GM19328 (cell line): ENCODE results near the gene COL20A1.
"Not testable (repeated sequence)": the region's sequence is repeated elsewhere in the genome, so short reads cannot be mapped to it uniquely, and the experiment has no call there.

ENCODE experiments used
- ATAC-seq: cut with Tn5 transposase; IDR thresholded peaks from one replicate; pipeline ENCODE4 v1.9.1; 2021; ENCODE audit warnings: mild to moderate bottlenecking, moderate library complexity; ENCODE audit not compliant: unreplicated experiment

Gene COL20A1

DNA sequence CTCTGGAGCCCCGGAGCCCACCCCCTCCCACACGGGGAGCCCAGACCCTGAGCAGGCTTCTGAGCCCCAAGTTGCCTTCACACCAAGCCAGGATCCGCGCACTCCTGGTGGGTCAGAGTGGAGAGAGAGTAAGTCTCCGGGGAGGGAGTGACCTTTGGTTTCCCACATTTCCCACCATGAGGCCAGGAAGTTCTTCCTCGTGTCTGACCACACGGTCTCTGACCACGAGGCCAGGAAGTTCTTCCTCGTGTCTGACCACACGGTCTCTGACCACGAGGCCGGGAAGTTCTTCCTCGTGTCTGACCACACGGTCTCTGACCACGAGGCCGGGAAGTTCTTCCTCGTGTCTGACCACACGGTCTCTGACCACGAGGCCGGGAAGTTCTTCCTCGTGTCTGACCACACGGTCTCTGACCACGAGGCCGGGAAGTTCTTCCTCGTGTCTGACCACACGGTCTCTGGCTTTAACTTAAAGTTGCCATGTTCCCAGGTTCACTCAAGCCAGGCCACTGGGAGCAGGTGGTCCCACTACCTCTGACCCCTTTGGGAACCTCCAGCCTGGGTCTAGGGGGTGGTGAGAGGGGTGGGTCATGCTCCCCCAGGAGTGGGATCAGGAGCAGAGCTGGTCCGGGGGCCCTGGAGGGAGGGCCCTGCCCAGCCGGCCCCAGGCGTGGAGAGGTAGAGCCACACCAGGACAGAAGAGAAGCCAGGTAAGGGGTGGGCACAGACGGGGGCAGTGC, 13.1 kb downstream of the COL20A1 start:
- not testable (repeated sequence) for ATAC-seq

DNA sequence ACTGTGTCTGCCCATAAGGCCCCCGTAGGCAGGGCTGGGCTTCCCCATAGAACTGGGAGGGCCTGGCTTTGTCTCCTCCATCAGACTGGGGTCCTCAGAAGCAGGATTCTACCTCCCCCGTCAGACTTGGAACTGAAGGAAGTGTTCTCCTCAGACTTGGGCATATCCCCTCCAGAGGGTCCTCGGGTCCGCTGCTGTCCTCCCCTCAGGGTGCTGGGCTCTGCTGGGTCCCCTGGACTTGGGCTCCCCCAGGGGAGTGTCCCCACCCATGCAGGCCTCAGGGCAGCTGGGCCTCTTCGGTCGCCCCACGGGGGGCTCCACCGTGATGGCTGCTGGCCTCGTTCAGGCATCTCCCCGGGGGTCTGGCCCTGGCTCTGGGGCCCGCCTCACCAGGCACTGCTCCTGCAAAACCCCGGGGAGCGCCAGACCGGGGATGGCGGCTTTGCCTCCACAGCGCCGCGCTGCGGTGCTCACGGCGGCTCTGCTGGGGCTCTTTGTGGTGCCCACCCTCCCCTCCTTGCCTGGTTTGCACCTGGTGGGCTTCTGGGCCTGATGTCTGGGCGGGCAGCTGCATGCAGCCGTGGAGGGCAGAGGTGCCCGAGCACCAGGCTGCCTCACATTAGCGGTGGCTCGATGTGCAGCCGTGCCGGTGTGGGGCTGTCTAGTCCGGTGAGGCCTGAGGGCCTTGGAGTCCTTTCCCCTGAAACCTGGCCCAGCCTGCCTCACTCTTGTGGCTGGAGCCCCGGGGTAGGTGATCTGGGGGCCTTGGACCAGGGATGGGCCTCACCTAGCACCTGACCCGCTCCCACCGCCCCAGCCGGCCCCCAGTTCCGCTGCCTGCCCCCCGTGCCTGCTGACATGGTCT, 13.9 kb downstream of the COL20A1 start:
- ATAC-seq, result no peak

DNA sequence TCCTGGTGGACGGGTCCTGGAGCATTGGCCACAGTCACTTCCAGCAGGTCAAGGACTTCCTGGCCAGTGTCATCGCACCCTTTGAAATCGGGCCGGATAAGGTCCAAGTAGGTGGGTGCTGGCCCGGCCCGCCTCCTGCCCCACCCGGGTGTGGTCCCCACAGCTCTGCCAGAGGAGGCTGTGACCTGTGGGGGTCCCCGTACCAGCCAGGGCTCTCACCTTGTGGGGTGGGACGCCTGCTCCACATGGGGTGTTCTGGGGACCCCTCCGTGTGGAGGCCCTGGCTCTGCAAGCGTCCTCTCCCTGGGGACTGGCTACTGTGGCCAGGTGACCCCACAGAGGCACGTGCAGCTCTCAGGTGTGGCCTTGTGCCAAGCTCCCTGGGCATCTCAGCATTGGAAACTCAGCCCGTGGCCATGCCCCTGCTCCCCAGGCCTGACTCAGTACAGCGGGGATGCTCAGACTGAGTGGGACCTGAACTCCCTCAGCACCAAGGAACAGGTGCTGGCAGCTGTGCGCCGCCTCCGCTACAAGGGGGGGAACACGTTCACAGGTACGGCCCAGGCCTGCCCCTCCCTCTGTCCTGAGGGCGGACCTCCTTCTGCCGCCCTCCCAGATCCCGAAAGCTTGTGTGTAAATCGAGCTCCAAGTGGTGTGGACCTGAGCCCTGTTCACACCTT, 14.7 kb downstream of the COL20A1 start:
- no peak for ATAC-seq

DNA sequence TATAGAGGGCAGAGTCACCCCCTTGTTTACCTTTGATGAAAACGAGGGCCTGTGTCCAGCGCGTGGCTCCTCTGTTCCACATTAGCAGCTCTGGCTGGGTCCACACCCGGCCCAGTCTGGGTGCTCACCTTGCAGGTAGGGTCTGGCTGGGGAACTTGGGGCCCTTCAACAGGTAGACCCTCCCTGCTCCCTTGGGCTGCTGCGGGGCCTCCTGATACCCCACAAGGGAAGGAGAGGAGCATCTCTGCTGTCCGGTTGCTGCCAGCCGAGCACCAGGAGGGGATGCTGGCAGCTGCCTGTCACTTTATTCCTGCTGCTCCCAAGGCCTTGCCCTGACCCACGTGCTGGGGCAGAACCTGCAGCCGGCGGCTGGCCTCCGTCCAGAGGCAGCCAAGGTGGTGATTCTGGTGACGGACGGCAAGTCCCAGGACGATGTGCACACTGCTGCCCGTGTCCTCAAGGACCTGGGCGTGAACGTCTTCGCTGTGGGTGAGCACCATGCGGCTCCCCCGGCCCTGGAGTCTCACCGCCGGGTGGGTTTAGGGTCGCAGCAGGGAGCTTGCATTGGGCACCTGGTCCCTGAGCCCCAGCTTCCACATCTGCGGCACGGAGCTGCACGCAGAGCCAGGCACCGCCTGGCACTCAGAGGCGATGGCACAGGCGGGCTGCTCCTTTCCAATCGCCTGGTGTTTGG, 15.4 kb downstream of the COL20A1 start:
- no peak for ATAC-seq

DNA sequence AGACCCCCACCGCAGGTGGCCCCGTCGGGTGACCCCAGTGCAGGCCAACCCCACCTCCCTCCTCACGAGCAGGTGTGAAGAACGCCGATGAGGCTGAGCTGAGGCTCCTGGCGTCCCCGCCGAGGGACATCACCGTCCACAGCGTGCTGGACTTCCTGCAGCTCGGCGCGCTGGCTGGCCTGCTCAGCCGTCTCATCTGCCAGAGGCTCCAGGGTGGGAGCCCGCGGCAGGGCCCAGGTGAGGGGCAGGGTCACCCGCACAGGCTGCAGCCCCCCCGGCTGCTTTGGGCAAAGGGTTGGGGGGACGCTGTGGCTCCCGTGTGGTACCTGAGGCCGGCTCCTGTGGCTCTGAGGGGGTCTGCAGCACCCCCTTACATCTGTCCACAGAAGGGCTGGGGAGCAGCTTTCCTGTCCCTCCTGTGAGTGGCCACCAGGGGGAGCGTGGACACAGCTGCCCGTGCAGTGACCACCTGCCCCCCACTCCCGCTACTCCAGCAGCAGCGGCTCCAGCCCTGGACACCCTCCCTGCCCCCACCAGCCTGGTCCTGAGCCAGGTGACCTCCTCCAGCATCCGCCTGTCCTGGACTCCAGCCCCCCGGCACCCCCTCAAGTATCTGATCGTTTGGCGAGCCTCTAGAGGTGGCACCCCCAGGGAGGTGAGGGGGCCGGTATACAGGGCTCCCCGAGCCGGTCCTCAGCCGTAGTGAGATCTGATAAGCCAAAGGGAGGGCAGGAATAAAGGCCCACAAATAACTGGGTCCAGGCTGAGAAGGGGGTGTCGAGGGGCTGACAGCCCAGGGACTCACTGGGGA, 16.5 kb downstream of the COL20A1 start:
- no peak for ATAC-seq

DNA sequence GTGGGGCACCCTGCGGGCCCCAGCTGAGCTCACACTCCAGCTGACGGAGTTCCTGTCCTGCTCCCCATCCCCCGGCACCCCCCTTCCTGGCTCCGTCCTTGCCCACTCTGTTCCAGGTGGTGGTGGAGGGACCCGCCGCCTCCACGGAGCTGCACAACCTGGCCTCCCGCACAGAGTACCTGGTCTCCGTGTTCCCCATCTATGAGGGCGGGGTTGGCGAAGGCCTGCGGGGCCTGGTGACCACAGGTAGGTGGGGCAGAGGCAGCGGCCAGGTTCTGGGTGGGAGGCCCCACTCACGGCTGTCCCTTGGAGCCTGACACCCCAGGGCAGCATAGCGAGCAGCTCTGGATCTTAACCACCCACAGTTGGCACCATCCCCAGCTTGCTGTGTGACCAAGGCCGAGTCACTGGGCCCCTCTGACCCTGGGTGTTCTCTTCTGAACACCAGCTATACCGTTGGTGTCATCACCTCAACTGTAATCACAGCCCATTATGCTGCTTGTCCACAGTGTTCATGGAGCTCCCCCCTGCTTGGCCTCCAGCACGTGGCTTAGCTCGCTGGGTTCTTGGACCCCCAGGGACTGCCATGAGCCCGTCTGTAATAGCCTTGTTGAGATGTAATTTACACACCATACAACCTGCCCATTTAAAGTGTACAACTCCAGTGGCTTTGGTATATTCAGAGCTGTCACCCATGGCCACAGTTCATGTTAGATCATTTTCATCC, 17.4 kb downstream of the COL20A1 start:
- ATAC-seq, result no peak

DNA sequence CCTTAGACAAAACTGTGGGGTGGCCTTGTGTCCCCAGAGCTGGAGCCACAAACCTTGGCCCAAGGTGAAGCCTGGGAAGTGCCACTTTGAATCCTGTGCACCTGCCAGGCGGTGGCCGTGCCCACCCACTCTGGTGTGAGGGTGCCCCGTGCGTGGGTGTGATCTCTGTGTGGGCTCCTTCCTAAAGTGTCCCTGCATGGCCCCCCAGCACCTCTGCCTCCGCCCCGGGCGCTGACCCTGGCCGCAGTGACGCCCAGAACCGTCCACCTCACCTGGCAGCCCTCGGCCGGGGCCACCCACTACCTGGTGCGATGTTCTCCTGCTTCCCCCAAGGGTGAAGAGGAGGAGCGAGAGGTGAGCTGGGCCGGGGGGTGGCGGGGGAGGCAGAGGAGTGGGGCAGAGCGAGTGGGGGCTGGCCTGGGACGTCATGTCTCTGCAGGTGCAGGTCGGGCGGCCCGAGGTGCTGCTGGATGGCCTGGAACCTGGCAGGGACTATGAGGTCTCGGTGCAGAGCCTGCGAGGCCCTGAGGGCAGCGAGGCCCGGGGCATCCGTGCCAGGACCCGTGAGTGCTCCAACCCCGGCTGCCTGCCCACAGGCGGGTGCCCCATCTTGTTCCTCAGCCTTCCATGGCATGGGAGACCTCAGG, 18.3 kb downstream of the COL20A1 start:
- ATAC-seq, result no peak

DNA sequence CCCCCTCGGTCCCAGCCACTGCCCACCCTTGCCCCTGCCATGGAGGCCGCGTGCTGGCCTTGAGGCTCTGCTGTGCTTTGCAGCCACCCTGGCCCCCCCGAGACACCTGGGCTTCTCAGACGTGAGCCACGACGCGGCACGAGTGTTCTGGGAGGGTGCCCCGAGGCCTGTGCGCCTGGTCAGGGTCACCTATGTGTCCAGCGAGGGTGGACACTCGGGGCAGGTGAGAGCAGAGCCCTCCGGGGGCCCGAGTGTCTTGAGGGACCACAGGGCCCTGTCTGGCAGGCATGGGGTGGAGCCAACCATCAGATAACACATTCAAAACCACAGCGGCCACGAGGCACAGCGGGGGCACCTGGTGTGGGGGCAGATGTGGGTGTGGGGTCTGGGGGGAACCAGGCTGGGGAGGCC, 18.9 kb downstream of the COL20A1 start:
- ATAC-seq, result no peak

DNA sequence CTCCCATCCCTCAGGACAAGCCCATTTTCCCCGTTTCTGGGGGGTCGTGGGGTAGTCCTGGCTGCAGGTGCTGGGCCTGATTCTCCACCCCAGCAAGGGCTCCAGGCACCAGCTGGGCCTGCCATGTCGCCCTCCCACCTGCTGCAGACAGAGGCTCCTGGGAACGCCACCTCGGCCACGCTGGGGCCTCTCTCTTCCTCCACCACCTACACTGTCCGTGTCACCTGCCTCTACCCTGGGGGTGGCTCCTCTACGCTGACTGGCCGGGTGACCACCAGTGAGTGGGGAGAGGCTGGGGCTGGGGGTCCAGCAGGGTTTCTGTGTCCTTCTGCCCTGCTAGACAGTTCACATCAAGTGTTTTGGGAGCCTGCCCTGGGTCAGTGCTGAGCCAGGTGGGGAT, 19.3 kb downstream of the COL20A1 start:
- no peak for ATAC-seq

DNA sequence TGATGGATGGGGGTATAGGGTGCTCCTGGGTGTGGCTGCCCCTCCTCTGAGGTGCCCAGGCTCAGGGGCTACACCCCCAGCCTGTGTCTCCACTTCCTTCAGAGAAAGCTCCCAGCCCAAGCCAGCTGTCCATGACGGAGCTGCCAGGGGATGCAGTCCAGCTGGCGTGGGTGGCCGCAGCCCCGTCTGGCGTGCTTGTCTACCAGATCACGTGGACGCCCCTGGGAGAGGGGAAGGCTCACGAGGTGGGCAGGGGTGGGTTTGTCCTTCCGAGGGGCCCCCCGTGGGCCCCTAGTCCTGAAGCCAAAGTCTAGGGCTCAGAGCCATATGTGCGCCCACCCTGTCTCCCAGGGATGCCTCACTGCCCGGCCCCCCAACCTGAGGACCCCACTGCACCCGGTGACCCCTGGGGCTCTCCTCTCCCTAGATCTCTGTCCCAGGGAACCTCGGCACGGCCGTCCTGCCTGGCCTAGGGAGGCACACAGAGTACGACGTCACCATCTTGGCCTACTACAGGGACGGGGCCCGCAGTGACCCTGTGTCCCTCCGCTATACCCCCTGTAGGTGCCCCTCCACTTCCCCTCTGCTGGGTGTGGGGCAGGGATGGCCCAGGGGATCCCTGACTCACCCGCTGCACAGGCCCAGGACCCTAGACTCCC, 19.8 kb downstream of the COL20A1 start:
- ATAC-seq, result no peak

DNA sequence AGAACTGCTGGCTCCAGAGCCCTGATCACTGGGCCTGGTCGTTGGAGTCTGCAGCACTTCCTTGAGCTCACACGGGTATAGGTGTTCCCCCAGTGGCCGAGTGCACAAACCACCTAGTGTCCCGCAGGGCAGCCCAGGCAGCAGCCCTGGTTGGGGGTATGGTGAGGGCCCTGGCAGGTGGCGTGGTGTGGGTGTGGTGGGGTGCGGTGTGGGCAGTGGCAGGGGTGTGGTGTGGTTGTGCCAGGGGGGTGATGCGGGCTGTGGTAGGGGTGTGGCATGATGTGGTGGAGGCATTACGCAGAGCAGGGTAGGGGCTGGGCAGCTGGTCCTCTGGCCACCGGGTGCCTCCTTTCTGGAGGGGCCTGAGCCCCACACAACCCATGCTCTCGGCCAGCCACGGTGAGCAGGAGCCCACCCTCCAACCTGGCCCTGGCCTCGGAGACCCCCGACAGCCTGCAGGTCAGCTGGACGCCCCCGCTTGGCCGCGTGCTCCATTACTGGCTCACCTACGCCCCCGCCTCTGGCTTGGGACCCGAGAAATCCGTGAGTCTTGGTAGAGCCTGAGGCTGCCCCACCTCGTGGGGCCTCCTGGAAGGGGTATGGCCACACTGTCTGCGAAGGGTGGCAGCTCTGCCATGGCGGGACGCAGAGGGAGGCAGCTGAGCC, 20.5 kb downstream of the COL20A1 start:
- no peak for ATAC-seq

DNA sequence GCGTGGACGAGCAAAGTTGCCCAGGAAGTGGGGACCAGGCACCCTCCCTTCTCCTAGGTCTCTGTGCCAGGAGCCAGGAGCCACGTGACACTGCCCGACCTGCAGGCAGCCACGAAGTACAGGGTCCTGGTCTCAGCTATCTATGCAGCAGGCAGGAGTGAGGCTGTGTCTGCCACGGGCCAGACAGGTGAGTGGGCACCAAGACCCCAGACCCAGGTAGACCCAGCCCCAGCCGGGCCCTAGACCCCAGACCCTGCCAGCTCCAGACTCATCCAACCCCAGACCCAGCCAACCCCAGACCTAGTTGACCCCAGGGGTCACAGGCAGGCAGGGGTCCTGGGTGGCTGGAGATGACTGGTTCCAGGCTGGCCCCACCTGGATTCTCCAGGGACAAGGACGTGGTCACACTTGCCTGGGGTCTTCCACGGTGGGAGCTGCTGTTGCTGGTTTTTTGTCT, 21.1 kb downstream of the COL20A1 start:
- no peak for ATAC-seq

DNA sequence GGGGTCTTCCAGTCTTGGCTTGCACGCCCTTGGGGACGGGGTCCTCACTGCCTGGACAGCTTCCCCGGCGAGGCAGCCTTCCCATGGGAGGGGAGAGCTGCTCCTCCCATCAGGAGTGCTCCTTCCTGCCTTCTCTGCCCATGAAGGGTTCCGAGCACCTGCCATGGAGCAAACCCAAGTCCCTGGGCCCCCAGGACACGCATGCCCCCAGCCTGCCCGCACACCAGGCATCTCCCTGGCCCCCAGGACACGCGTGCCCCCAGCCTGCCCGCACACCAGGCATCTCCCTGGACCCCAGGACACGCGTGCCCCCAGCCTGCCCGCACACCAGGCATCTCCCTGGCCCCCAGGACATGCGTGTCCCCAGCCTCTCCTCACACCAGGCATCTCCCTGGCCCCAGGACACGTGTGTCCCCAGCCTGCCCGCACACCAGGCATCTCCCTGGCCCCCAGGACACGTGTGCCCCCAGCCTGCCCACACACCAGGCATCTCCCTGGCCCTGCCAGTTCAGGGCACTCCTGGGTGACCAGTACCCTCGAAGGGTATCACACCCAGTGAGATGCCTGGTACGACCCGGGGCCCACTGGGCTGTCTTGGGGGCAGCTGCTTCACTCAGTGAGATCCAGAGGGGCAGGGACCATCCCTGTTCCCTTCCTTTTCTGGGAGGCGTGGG, 21.7 kb downstream of the COL20A1 start:
- ATAC-seq, result no peak

DNA sequence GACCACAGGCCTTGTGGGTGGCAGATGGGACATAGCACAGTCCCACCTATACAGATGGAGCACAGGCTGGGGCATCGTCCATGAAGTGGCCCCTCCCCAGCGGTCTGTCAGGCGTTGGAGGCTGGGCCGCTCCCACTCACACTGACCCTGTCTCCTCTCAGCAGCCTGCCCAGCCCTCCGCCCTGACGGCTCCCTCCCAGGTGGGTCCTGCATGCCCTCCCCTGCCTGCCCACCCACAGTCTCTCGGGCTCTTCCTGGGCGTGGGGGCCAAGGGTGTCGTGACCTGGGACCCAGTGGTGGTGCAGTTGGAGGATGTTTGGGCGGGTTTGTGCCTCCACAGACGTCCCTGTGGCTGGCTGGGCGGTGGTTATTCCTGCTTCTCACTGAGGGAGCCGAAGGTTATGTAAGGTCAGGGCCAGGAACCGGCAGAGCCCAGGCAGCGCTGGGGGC, 22.3 kb downstream of the COL20A1 start:
- no peak for ATAC-seq

DNA sequence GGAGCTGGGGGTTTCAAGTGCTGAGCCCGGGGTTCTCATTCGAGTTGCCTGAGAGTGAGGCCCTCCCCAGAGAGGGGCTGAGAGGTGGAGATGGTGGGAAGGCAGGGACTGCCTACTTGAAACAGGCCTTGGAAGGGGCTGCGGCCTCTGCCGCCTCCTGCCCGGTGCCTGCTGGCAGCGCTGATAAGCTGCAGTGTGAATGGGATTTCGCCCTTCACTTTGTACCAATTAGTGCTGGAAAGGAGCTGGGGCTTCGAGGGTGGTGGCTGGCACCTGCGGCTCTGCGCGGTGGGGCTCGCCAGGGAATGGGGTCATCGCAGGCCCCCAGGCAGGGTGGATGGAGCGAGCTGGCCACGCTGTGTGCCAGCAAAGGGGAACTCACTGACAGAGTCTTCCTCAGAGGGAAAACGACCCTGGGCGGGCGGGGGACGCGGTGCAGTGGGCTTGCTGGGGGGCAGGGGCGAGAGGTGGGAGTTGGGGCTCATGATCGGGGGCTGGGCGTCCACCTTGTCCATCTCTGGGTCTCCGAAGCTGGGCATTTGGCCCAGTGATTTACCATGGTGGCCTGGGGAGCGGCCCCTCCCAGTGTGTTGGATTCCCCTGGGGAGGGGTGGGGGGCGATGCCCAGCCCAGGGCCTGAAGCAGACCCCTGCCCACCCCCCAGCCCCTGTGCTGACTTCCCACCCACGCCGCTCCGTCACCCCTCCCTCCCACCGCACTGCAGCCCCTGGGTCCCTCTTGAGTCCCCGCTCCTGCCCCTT, 22.9 kb downstream of the COL20A1 start:
- ATAC-seq, result no peak

DNA sequence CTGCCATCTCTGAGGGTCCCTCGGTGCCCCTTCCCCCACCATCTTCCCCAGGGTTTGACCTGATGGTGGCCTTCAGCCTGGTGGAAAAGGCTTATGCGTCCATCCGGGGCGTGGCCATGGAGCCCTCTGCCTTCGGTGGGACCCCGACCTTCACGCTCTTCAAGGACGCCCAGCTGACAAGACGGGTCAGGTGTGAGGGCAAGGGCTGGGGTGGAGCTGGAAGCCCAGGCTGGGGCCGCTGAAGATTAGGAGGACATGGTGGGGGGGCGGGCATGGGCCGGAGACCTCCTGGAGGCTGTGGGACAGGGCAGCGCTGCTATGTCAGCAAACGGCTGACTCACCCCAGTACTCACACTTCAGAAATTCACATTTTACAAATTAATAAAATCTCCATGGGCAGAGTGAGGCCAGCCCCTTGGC, 23.5 kb downstream of the COL20A1 start:
- ATAC-seq, result no peak

DNA sequence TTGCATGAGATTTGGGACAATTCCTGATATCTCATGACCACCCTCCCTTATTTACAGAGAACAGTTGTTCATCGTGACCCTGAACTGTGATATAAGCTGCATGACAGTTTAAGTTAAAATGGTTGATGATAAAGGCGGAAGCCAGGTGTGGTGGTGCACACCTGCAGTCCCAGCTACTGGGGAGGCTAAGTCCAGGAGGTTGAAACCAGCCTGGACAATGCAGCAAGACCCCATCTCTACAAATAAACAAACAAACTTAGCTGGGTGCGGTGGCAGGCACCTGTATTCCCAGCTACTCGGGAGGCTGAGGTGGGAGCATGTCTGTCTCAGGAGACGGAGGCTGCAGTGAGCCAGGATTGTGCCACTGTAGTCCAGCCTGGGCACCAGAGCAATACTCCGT, 24.1 kb downstream of the COL20A1 start:
- no peak for ATAC-seq
